ENCODE measurements around the gene EPAS1.
A peak's percentile ranks its signal among the peaks of the same experiment; 100 is the strongest.

The EPAS1 gene

GRCh38 chr2:46336283-46336959 is 39.2 kb downstream of the EPAS1 start:
- Histone ChIP-seq H3K4me1 (ENCODE audit: control insufficient read depth in 2 of 2, insufficient read depth in 2 of 2, low read length in 2 of 2) (peaks cover 51 to 68% of the 10 kb centered on the region in 2 donors), H3K9ac (ENCODE audit: low read depth in 1 of 2, low read length in 2 of 2) (peak overlapping the region; percentile 4 to 48), H3K27me3 (ENCODE audit: control insufficient read depth in 2 of 2, insufficient read depth in 2 of 2, low read length in 2 of 2) (no peaks in the 10 kb centered on the region), H3K36me3 (ENCODE audit: control insufficient read depth in 2 of 2, insufficient read depth in 2 of 2, low read length in 2 of 2) (no peaks in the 10 kb centered on the region), H3K27ac (ENCODE audit: low read depth in 2 of 2, low read length in 2 of 2) (peak overlapping the region; percentile 55 to 85), H3K4me3 (ENCODE audit: low read length in 2 of 2) (peak overlapping the region in 1 of 2 donors; percentile 66), H3K9me3 (ENCODE audit: control insufficient read depth in 2 of 2, low read length in 2 of 2) (no peaks in the 10 kb centered on the region)

- Histone ChIP-seq H3K27ac (ENCODE audit: low read depth in 2 of 2, low read length in 2 of 2) (peak overlapping the region in 1 of 2 donors; percentile 85), H3K9ac (ENCODE audit: low read depth in 1 of 2, low read length in 2 of 2) (no peak overlapping the region), H3K36me3 (ENCODE audit: control insufficient read depth in 2 of 2, insufficient read depth in 2 of 2, low read length in 2 of 2) (no peaks in the 10 kb centered on the region), H3K4me3 (ENCODE audit: low read length in 2 of 2) (no peak overlapping the region), H3K4me1 (ENCODE audit: control insufficient read depth in 2 of 2, insufficient read depth in 2 of 2, low read length in 2 of 2) (peaks cover 45 to 58% of the 10 kb centered on the region in 2 donors), H3K27me3 (ENCODE audit: control insufficient read depth in 2 of 2, insufficient read depth in 2 of 2, low read length in 2 of 2) (no peaks in the 10 kb centered on the region), H3K9me3 (ENCODE audit: control insufficient read depth in 2 of 2, low read length in 2 of 2) (no peaks in the 10 kb centered on the region)
Observed at GRCh38 chr2:46337208-46337994, 40.2 kb downstream of the EPAS1 start.

GRCh38 chr2:46338674-46339073 is 41.5 kb downstream of the EPAS1 start:
- Histone ChIP-seq H3K4me3 (ENCODE audit: low read length in 2 of 2) (no peak overlapping the region), H3K27me3 (ENCODE audit: control insufficient read depth in 2 of 2, insufficient read depth in 2 of 2, low read length in 2 of 2) (no peaks in the 10 kb centered on the region), H3K36me3 (ENCODE audit: control insufficient read depth in 2 of 2, insufficient read depth in 2 of 2, low read length in 2 of 2) (no peaks in the 10 kb centered on the region), H3K9ac (ENCODE audit: low read depth in 1 of 2, low read length in 2 of 2) (no peak overlapping the region), H3K4me1 (ENCODE audit: control insufficient read depth in 2 of 2, insufficient read depth in 2 of 2, low read length in 2 of 2) (peaks cover 43 to 55% of the 10 kb centered on the region in 2 donors), H3K9me3 (ENCODE audit: control insufficient read depth in 2 of 2, low read length in 2 of 2) (no peaks in the 10 kb centered on the region), H3K27ac (ENCODE audit: low read depth in 2 of 2, low read length in 2 of 2) (no peak overlapping the region)

GRCh38 chr2:46339200-46339599 is 42.0 kb downstream of the EPAS1 start:
- Histone ChIP-seq H3K36me3 (ENCODE audit: control insufficient read depth in 2 of 2, insufficient read depth in 2 of 2, low read length in 2 of 2) (no peaks in the 10 kb centered on the region), H3K4me1 (ENCODE audit: control insufficient read depth in 2 of 2, insufficient read depth in 2 of 2, low read length in 2 of 2) (peaks cover 38 to 51% of the 10 kb centered on the region in 2 donors), H3K9ac (ENCODE audit: low read depth in 1 of 2, low read length in 2 of 2) (no peak overlapping the region), H3K9me3 (ENCODE audit: control insufficient read depth in 2 of 2, low read length in 2 of 2) (no peaks in the 10 kb centered on the region), H3K4me3 (ENCODE audit: low read length in 2 of 2) (no peak overlapping the region), H3K27me3 (ENCODE audit: control insufficient read depth in 2 of 2, insufficient read depth in 2 of 2, low read length in 2 of 2) (no peaks in the 10 kb centered on the region), H3K27ac (ENCODE audit: low read depth in 2 of 2, low read length in 2 of 2) (no peak overlapping the region)

GRCh38 chr2:46339676-46340459 is 42.7 kb downstream of the EPAS1 start:
- Histone ChIP-seq H3K36me3 (ENCODE audit: control insufficient read depth in 2 of 2, insufficient read depth in 2 of 2, low read length in 2 of 2) (no peaks in the 10 kb centered on the region), H3K27ac (ENCODE audit: low read depth in 2 of 2, low read length in 2 of 2) (peak overlapping the region; percentile 2 to 25), H3K27me3 (ENCODE audit: control insufficient read depth in 2 of 2, insufficient read depth in 2 of 2, low read length in 2 of 2) (no peaks in the 10 kb centered on the region), H3K4me3 (ENCODE audit: low read length in 2 of 2) (no peak overlapping the region), H3K9ac (ENCODE audit: low read depth in 1 of 2, low read length in 2 of 2) (no peak overlapping the region), H3K9me3 (ENCODE audit: control insufficient read depth in 2 of 2, low read length in 2 of 2) (no peaks in the 10 kb centered on the region), H3K4me1 (ENCODE audit: control insufficient read depth in 2 of 2, insufficient read depth in 2 of 2, low read length in 2 of 2) (peaks cover 32 to 45% of the 10 kb centered on the region in 2 donors)

GRCh38 chr2:46340740-46341420 is 43.7 kb downstream of the EPAS1 start:
- Histone ChIP-seq H3K9me3 (ENCODE audit: control insufficient read depth in 2 of 2, low read length in 2 of 2) (no peaks in the 10 kb centered on the region), H3K36me3 (ENCODE audit: control insufficient read depth in 2 of 2, insufficient read depth in 2 of 2, low read length in 2 of 2) (no peaks in the 10 kb centered on the region), H3K4me3 (ENCODE audit: low read length in 2 of 2) (no peak overlapping the region), H3K27me3 (ENCODE audit: control insufficient read depth in 2 of 2, insufficient read depth in 2 of 2, low read length in 2 of 2) (no peaks in the 10 kb centered on the region), H3K9ac (ENCODE audit: low read depth in 1 of 2, low read length in 2 of 2) (no peak overlapping the region), H3K27ac (ENCODE audit: low read depth in 2 of 2, low read length in 2 of 2) (peak overlapping the region in 1 of 2 donors; percentile 2), H3K4me1 (ENCODE audit: control insufficient read depth in 2 of 2, insufficient read depth in 2 of 2, low read length in 2 of 2) (peaks cover 23 to 36% of the 10 kb centered on the region in 2 donors)

- no peaks in the 10 kb centered on the region for H3K9me3 ChIP-seq (ENCODE audit: control insufficient read depth in 2 of 2, low read length in 2 of 2)
- H3K36me3 ChIP-seq (ENCODE audit: control insufficient read depth in 2 of 2, insufficient read depth in 2 of 2, low read length in 2 of 2): peaks cover 6 to 11% of the 10 kb centered on the region in 2 donors
- no peak overlapping the region for H3K4me3 ChIP-seq (ENCODE audit: low read length in 2 of 2)
- H3K4me1 ChIP-seq (ENCODE audit: control insufficient read depth in 2 of 2, insufficient read depth in 2 of 2, low read length in 2 of 2): peaks cover 7 to 21% of the 10 kb centered on the region in 2 donors
- H3K27ac ChIP-seq (ENCODE audit: low read depth in 2 of 2, low read length in 2 of 2): no peak overlapping the region
- no peaks in the 10 kb centered on the region for H3K27me3 ChIP-seq (ENCODE audit: control insufficient read depth in 2 of 2, insufficient read depth in 2 of 2, low read length in 2 of 2)
- peak overlapping the region in 1 of 2 donors; percentile 8 for H3K9ac ChIP-seq (ENCODE audit: low read depth in 1 of 2, low read length in 2 of 2)
Observed at GRCh38 chr2:46342566-46343315, 45.5 kb downstream of the EPAS1 start.

- no peaks in the 10 kb centered on the region for H3K27me3 ChIP-seq (ENCODE audit: control insufficient read depth in 2 of 2, insufficient read depth in 2 of 2, low read length in 2 of 2)
- H3K4me3 ChIP-seq (ENCODE audit: low read length in 2 of 2): no peak overlapping the region
- peaks cover 0 to 7% of the 10 kb centered on the region in 2 donors for H3K4me1 ChIP-seq (ENCODE audit: control insufficient read depth in 2 of 2, insufficient read depth in 2 of 2, low read length in 2 of 2)
- H3K9ac ChIP-seq (ENCODE audit: low read depth in 1 of 2, low read length in 2 of 2): no peak overlapping the region
- H3K9me3 ChIP-seq (ENCODE audit: control insufficient read depth in 2 of 2, low read length in 2 of 2): no peaks in the 10 kb centered on the region
- peaks cover 19 to 27% of the 10 kb centered on the region in 2 donors for H3K36me3 ChIP-seq (ENCODE audit: control insufficient read depth in 2 of 2, insufficient read depth in 2 of 2, low read length in 2 of 2)
- no peak overlapping the region for H3K27ac ChIP-seq (ENCODE audit: low read depth in 2 of 2, low read length in 2 of 2)
Observed at GRCh38 chr2:46344706-46345105, 47.5 kb downstream of the EPAS1 start.

GRCh38 chr2:46345775-46346174 is 48.6 kb downstream of the EPAS1 start:
- peaks cover 0 to 4% of the 10 kb centered on the region in 2 donors for H3K4me1 ChIP-seq (ENCODE audit: control insufficient read depth in 2 of 2, insufficient read depth in 2 of 2, low read length in 2 of 2)

More at GRCh38 chr2:46345775-46346174, 48.6 kb downstream of the EPAS1 start:
- Histone ChIP-seq H3K9ac (ENCODE audit: low read depth in 1 of 2, low read length in 2 of 2) (no peak overlapping the region), H3K27me3 (ENCODE audit: control insufficient read depth in 2 of 2, insufficient read depth in 2 of 2, low read length in 2 of 2) (no peaks in the 10 kb centered on the region), H3K9me3 (ENCODE audit: control insufficient read depth in 2 of 2, low read length in 2 of 2) (no peaks in the 10 kb centered on the region), H3K36me3 (ENCODE audit: control insufficient read depth in 2 of 2, insufficient read depth in 2 of 2, low read length in 2 of 2) (peaks cover 21 to 30% of the 10 kb centered on the region in 2 donors), H3K4me3 (ENCODE audit: low read length in 2 of 2) (no peak overlapping the region), H3K27ac (ENCODE audit: low read depth in 2 of 2, low read length in 2 of 2) (no peak overlapping the region)
